Measurements from ENCODE around the gene GJB4. TPM values are rescaled to one million over a fixed set of nuclear protein-coding genes. Genes with fewer than 3 reads are reported as not detected.

The GJB4 gene
- total RNA-seq, 1 donor from 2014 or later, result not detected

- Histone ChIP-seq H3K27ac (no peak overlapping the region), H3K79me2 (ENCODE audit: low read depth) (no peaks in the 10 kb centered on the region), H3K27me3 (peaks cover 47% of the 10 kb centered on the region), H4K20me1 (ENCODE audit: low read depth) (peaks cover 9% of the 10 kb centered on the region), H3K4me1 (no peaks in the 10 kb centered on the region), H3F3A (ENCODE audit: low read depth) (no peaks in the 10 kb centered on the region), H3K36me3 (no peaks in the 10 kb centered on the region), H3K4me3 (no peak overlapping the region), H2AFZ (replicated peaks) (no peak overlapping the region), H3K9me3 (ENCODE audit: low read depth) (no peaks in the 10 kb centered on the region), H3K9ac (no peak overlapping the region), H3K4me2 (no peak overlapping the region)
- H3K9me3 Mint-ChIP-seq, result peaks cover 3% of the 10 kb centered on the region
- H3K4me1 Mint-ChIP-seq, result peaks cover 9% of the 10 kb centered on the region
- no peak for DNase-seq (ENCODE audit: low spot score)
- no peak overlapping the region for H3K27ac Mint-ChIP-seq
- TF ChIP-seq EZH2 (IDR thresholded peaks at IDR 0.05), result no peak
- TF ChIP-seq CTCF (IDR thresholded peaks at IDR 0.05), result no peak
- no peak for TF ChIP-seq EZH2phosphoT487 (IDR thresholded peaks at IDR 0.05)
- H3K27me3 Mint-ChIP-seq (ENCODE audit: insufficient read depth, low read depth), result peaks cover 37% of the 10 kb centered on the region
- H3K36me3 Mint-ChIP-seq, result no peaks in the 10 kb centered on the region
- H3K4me3 Mint-ChIP-seq, result no peak overlapping the region
Observed at GRCh38 chr1:34784751-34785221, 25.2 kb downstream of the GJB4 start.

- no peak for TF ChIP-seq EZH2 (IDR thresholded peaks at IDR 0.05)
- no peak overlapping the region for H2AFZ ChIP-seq (replicated peaks)
- Mint-ChIP-seq H3K9me3 (peaks cover 3% of the 10 kb centered on the region), H3K27ac (no peak overlapping the region), H3K27me3 (ENCODE audit: insufficient read depth, low read depth) (peaks cover 34% of the 10 kb centered on the region), H3K4me3 (no peak overlapping the region), H3K4me1 (peaks cover 9% of the 10 kb centered on the region), H3K36me3 (no peaks in the 10 kb centered on the region)
- H3K27ac ChIP-seq, result no peak overlapping the region
- H3K79me2 ChIP-seq (ENCODE audit: low read depth), result no peaks in the 10 kb centered on the region
- no peak overlapping the region for H3K4me3 ChIP-seq
- H4K20me1 ChIP-seq (ENCODE audit: low read depth), result peaks cover 9% of the 10 kb centered on the region
- H3F3A ChIP-seq (ENCODE audit: low read depth), result no peaks in the 10 kb centered on the region
- peaks cover 42% of the 10 kb centered on the region for H3K27me3 ChIP-seq
- no peaks in the 10 kb centered on the region for H3K36me3 ChIP-seq
- no peak overlapping the region for H3K4me2 ChIP-seq
- H3K4me1 ChIP-seq, result no peaks in the 10 kb centered on the region
- no peak overlapping the region for H3K9ac ChIP-seq
- DNase-seq (ENCODE audit: low spot score), result no peak
- no peaks in the 10 kb centered on the region for H3K9me3 ChIP-seq (ENCODE audit: low read depth)
Observed at GRCh38 chr1:34785231-34785874, 25.8 kb downstream of the GJB4 start.

- Mint-ChIP-seq H3K4me1 (peaks cover 9% of the 10 kb centered on the region), H3K4me3 (no peak overlapping the region), H3K36me3 (no peaks in the 10 kb centered on the region), H3K9me3 (peaks cover 3% of the 10 kb centered on the region), H3K27ac (no peak overlapping the region), H3K27me3 (ENCODE audit: insufficient read depth, low read depth) (peaks cover 29% of the 10 kb centered on the region)
- H3K9ac ChIP-seq, result no peak overlapping the region
- H3K9me3 ChIP-seq (ENCODE audit: low read depth), result no peaks in the 10 kb centered on the region
- H3K27ac ChIP-seq, result no peak overlapping the region
- DNase-seq (ENCODE audit: low spot score), result no peak
- H3K4me1 ChIP-seq, result no peaks in the 10 kb centered on the region
- no peak for TF ChIP-seq CTCF (IDR thresholded peaks at IDR 0.05)
- no peak for TF ChIP-seq EZH2phosphoT487 (IDR thresholded peaks at IDR 0.05)
- TF ChIP-seq EZH2 (IDR thresholded peaks at IDR 0.05), result no peak
- H3K4me2 ChIP-seq, result no peak overlapping the region
- H3K79me2 ChIP-seq (ENCODE audit: low read depth), result no peaks in the 10 kb centered on the region
- H3K36me3 ChIP-seq, result no peaks in the 10 kb centered on the region
- H4K20me1 ChIP-seq (ENCODE audit: low read depth), result peaks cover 9% of the 10 kb centered on the region
- H2AFZ ChIP-seq (replicated peaks), result no peak overlapping the region
- H3K27me3 ChIP-seq, result peaks cover 42% of the 10 kb centered on the region
- H3F3A ChIP-seq (ENCODE audit: low read depth), result no peaks in the 10 kb centered on the region
- H3K4me3 ChIP-seq, result no peak overlapping the region
Observed at GRCh38 chr1:34785875-34786470, 26.4 kb downstream of the GJB4 start.

All from neural progenitor cell (in vitro differentiated cells).